ENCODE measurements around the gene CUX1. TPM values are rescaled to one million over a fixed set of nuclear protein-coding genes. Genes with fewer than 3 reads are reported as not detected.

The CUX1 gene
- total and polyA plus RNA-seq, 2 of the 13 experiments (the other 11 are each of a cell fraction or from before 2014, with no cell fraction given), result 13.7 to 14.9 TPM

- no peak for TF ChIP-seq ZNF407 (CRISPR knock-in tag; IDR thresholded peaks at IDR 0.05; ENCODE audit: not compliant biosample characterization)
- TF ChIP-seq ZBTB20 (CRISPR knock-in tag; IDR thresholded peaks at IDR 0.05; ENCODE audit: borderline replicate concordance, low read depth), result no peak
These were observed 496.8 kb downstream of the CUX1 start (continued) for GRCh38 chr7:102313997-102314780.
